Fibroblast of pulmonary artery (primary cell): Measurements from ENCODE around the gene HSP90AB1.
A peak's percentile ranks its signal among the peaks of the same experiment; 100 is the strongest.

Source experiments
- DNase-seq: peaks from one replicate; pipeline ENCODE4 v3.0.0-alpha.2; 2010; ENCODE audit warnings: low read depth
- H3K4me3 ChIP-seq: replicated peaks from 2 replicates; pipeline ENCODE4 v1.5.1; 2011; ENCODE audit warnings: low read depth, mild to moderate bottlenecking, control low read depth, low read length, moderate library complexity
- CTCF ChIP-seq: IDR thresholded peaks from 2 replicates; pipeline ENCODE4 v1.5.1; 2011; ENCODE audit warnings: mild to moderate bottlenecking, control low read depth, low read length, inconsistent platforms; ENCODE audit errors: missing control alignments

Gene HSP90AB1

GRCh38 chr6:44246663-44247337 lies at the start of gene HSP90AB1:
TSS of gene HSP90AB1 (plus strand) at chr6:44247101. CDS start at chr6:44248630, 1,529 bp downstream.
- H3K4me3 ChIP-seq = peak within 1 kb of the TSS; percentile 100
- peak; percentile 99 for DNase-seq
- no peak for TF ChIP-seq CTCF

- H3K4me3 ChIP-seq = no peak overlapping the region
- no peak for DNase-seq
- TF ChIP-seq CTCF = no peak
These were observed 48.2 kb upstream of the HSP90AB1 start for GRCh38 chr6:44198684-44199083.

GRCh38 chr6:44199883-44200282 lies 47.0 kb upstream of the HSP90AB1 start:
- H3K4me3 ChIP-seq = no peak overlapping the region
- TF ChIP-seq CTCF = no peak
- DNase-seq = no peak

- H3K4me3 ChIP-seq = no peak overlapping the region
- no peak for DNase-seq
- no peak for TF ChIP-seq CTCF
These were observed 45.7 kb upstream of the HSP90AB1 start for GRCh38 chr6:44201200-44201599.

- no peak for TF ChIP-seq CTCF
- DNase-seq = no peak
- H3K4me3 ChIP-seq = no peak overlapping the region
These were observed 45.1 kb upstream of the HSP90AB1 start for GRCh38 chr6:44201638-44202303.

- DNase-seq = no peak
- no peak overlapping the region for H3K4me3 ChIP-seq
- no peak for TF ChIP-seq CTCF
These were observed 44.4 kb upstream of the HSP90AB1 start for GRCh38 chr6:44202332-44202971.
